ENCODE measurements around the gene KIAA1549. TPM values are rescaled to one million over a fixed set of nuclear protein-coding genes. Genes with fewer than 3 reads are reported as not detected.

Gene KIAA1549
- total RNA-seq, 1 donor from 2014 or later, result 12.2 TPM

- H3K27ac Mint-ChIP-seq (ENCODE audit: unreplicated experiment), result no peak overlapping the region
- peaks cover 10% of the 10 kb centered on the region for H3K36me3 Mint-ChIP-seq (ENCODE audit: unreplicated experiment)
- H3K4me1 Mint-ChIP-seq (ENCODE audit: unreplicated experiment), result peaks cover 9% of the 10 kb centered on the region
- no peak for DNase-seq (ENCODE audit: extremely low spot score, unreplicated experiment)
- no peaks in the 10 kb centered on the region for H3K9me3 Mint-ChIP-seq (ENCODE audit: unreplicated experiment)
- TF ChIP-seq, protein P1, sequence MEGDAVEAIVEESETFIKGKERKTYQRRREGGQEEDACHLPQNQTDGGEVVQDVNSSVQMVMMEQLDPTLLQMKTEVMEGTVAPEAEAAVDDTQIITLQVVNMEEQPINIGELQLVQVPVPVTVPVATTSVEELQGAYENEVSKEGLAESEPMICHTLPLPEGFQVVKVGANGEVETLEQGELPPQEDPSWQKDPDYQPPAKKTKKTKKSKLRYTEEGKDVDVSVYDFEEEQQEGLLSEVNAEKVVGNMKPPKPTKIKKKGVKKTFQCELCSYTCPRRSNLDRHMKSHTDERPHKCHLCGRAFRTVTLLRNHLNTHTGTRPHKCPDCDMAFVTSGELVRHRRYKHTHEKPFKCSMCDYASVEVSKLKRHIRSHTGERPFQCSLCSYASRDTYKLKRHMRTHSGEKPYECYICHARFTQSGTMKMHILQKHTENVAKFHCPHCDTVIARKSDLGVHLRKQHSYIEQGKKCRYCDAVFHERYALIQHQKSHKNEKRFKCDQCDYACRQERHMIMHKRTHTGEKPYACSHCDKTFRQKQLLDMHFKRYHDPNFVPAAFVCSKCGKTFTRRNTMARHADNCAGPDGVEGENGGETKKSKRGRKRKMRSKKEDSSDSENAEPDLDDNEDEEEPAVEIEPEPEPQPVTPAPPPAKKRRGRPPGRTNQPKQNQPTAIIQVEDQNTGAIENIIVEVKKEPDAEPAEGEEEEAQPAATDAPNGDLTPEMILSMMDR (IDR thresholded peaks at IDR 0.05), result no peak
- H3K27me3 Mint-ChIP-seq (ENCODE audit: unreplicated experiment), result no peaks in the 10 kb centered on the region
- no peak overlapping the region for H3K4me3 Mint-ChIP-seq (ENCODE audit: unreplicated experiment)
These were observed 102.3 kb downstream of the KIAA1549 start for GRCh38 chr7:138878856-138879255.

- H3K27me3 Mint-ChIP-seq (ENCODE audit: unreplicated experiment), result no peaks in the 10 kb centered on the region
- H3K36me3 Mint-ChIP-seq (ENCODE audit: unreplicated experiment), result peaks cover 10% of the 10 kb centered on the region
- H3K27ac Mint-ChIP-seq (ENCODE audit: unreplicated experiment), result no peak overlapping the region
- no peaks in the 10 kb centered on the region for H3K9me3 Mint-ChIP-seq (ENCODE audit: unreplicated experiment)
- TF ChIP-seq, protein P1 (IDR thresholded peaks at IDR 0.05), result no peak
- DNase-seq (ENCODE audit: extremely low spot score, unreplicated experiment), result no peak
- H3K4me1 Mint-ChIP-seq (ENCODE audit: unreplicated experiment), result peaks cover 9% of the 10 kb centered on the region
- H3K4me3 Mint-ChIP-seq (ENCODE audit: unreplicated experiment), result no peak overlapping the region
These were observed 103.1 kb downstream of the KIAA1549 start for GRCh38 chr7:138878051-138878450.

DNA sequence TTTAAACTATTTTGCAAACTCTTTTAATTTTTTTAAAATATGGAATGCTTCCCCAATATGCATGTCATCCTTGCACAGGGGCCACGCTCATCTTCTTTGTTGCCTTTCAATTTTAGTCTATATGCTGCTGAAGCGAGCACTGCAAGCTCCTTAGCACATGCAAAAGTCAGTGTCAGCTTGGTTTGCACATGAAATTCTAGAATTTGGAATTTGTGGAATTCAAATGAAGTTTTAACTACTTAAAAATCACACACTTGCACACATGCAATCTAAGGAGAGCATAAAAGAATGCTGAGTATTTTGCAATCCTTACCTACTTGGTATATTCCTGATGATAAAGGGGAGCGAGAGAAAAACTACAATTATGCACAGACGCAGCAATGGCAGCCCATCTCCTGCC is 104.9 kb downstream of the KIAA1549 start:
- DNase-seq (ENCODE audit: extremely low spot score, unreplicated experiment), result no peak
- Mint-ChIP-seq H3K27ac (ENCODE audit: unreplicated experiment) (no peak overlapping the region), H3K36me3 (ENCODE audit: unreplicated experiment) (peaks cover 13% of the 10 kb centered on the region), H3K27me3 (ENCODE audit: unreplicated experiment) (no peaks in the 10 kb centered on the region), H3K4me3 (ENCODE audit: unreplicated experiment) (no peak overlapping the region), H3K4me1 (ENCODE audit: unreplicated experiment) (peaks cover 17% of the 10 kb centered on the region), H3K9me3 (ENCODE audit: unreplicated experiment) (peaks cover 3% of the 10 kb centered on the region)
- TF ChIP-seq, protein P1 (IDR thresholded peaks at IDR 0.05), result no peak

DNA sequence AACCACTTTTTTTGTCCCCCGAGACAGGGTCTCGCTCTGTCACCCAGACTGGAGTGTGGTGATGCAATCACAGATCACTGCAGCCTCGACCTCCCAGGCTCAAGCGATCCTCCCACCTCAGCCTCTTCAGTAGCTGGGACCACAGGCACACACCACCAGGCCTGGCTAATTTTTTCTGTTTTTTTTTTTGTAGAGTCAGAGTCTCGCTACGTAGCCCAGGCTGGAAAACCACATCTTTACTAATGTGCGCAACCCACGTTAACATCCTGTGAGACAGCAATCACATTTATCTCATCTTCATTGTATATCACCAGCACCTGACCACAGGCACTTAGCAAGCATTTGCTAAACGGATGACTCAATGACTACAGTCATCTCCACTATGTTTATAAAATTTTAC is 105.4 kb downstream of the KIAA1549 start:
- TF ChIP-seq, protein P1 (IDR thresholded peaks at IDR 0.05), result no peak
- Mint-ChIP-seq H3K4me3 (ENCODE audit: unreplicated experiment) (no peak overlapping the region), H3K27ac (ENCODE audit: unreplicated experiment) (no peak overlapping the region), H3K36me3 (ENCODE audit: unreplicated experiment) (peaks cover 14% of the 10 kb centered on the region), H3K9me3 (ENCODE audit: unreplicated experiment) (peaks cover 6% of the 10 kb centered on the region), H3K4me1 (ENCODE audit: unreplicated experiment) (peaks cover 19% of the 10 kb centered on the region), H3K27me3 (ENCODE audit: unreplicated experiment) (no peaks in the 10 kb centered on the region)
- no peak for DNase-seq (ENCODE audit: extremely low spot score, unreplicated experiment)

DNA sequence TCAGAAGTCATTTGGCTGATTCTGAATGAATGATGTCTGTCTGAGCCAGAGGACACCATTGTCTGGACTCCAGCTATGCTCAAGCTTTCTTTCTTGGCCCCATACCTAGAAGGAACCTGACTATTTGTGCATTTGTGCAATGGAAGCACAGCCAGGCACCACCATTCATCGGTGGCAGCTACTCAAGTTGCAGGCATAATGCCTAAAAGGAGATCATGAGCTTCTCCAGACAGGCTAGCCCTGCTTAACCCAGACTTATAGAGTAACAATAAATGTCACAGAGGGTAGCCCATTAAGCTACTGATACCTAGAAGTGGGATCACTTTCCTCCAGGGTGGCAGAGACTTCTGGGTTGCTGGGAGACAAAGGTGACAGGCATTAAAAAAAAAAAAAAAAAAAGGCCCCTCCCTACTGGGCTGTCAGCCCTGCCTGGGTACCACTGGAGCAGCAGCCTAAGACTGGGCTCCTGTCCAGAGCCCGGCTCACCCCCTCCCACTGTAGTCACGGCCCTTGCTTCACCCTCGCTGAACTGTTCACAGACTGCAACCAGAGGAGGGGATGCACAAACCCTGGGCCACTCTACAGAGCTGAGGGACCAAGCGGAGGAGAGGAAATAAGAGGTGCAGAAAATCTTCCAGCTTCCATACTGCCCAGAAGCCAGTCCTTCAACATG is 107.8 kb downstream of the KIAA1549 start:
- peaks cover 6% of the 10 kb centered on the region for H3K9me3 Mint-ChIP-seq (ENCODE audit: unreplicated experiment)
- H3K27me3 Mint-ChIP-seq (ENCODE audit: unreplicated experiment), result no peaks in the 10 kb centered on the region
- peaks cover 23% of the 10 kb centered on the region for H3K4me1 Mint-ChIP-seq (ENCODE audit: unreplicated experiment)
- H3K27ac Mint-ChIP-seq (ENCODE audit: unreplicated experiment), result no peak overlapping the region
- TF ChIP-seq, protein P1 (IDR thresholded peaks at IDR 0.05), result no peak
- no peak overlapping the region for H3K4me3 Mint-ChIP-seq (ENCODE audit: unreplicated experiment)
- no peak for DNase-seq (ENCODE audit: extremely low spot score, unreplicated experiment)
- H3K36me3 Mint-ChIP-seq (ENCODE audit: unreplicated experiment), result peaks cover 19% of the 10 kb centered on the region
